Hepatocyte (in vitro differentiated cells): ENCODE data around the gene SPACA1. TPM values are rescaled to one million over a fixed set of nuclear protein-coding genes. Genes with fewer than 3 reads are reported as not detected.

Experiments
- DNase-seq: peaks from one replicate; pipeline ENCODE4 v3.0.0-alpha.2; 2016; ENCODE audit warnings: low spot score
- H2AFZ ChIP-seq: fragments of 200-600 bp; sonication (generic); 2 replicates; pipeline ENCODE4 v1.6.0; 2016; ENCODE audit warnings: antibody characterized with exemption, mild to moderate bottlenecking
- H3K27ac ChIP-seq: fragments of 200-600 bp; sonication (generic); 2 replicates; pipeline ENCODE4 v1.5.1; 2016; ENCODE audit warnings: mild to moderate bottlenecking
- H3K27me3 ChIP-seq: fragments of 200-600 bp; sonication (generic); 2 replicates; pipeline ENCODE4 v1.6.1; 2016
- H3K36me3 ChIP-seq: fragments of 200-600 bp; sonication (generic); replicated peaks from 2 replicates; pipeline ENCODE4 v1.5.1; 2016; ENCODE audit warnings: low read depth; ENCODE audit not compliant: insufficient read depth
- H3K4me1 ChIP-seq: fragments of 200-600 bp; sonication (generic); 2 replicates; pipeline ENCODE4 v1.5.1; 2016; ENCODE audit warnings: mild to moderate bottlenecking, moderate library complexity; ENCODE audit not compliant: insufficient read depth
- H3K4me2 ChIP-seq: fragments of 200-600 bp; sonication (generic); 2 replicates; pipeline ENCODE4 v1.6.0; 2016
- H3K4me3 ChIP-seq: fragments of 200-600 bp; sonication (generic); 2 replicates; pipeline ENCODE4 v1.5.1; 2016; ENCODE audit warnings: mild to moderate bottlenecking
- H3K79me2 ChIP-seq: fragments of 200-600 bp; sonication (generic); 2 replicates; pipeline ENCODE4 v1.6.0; 2017; ENCODE audit warnings: mild to moderate bottlenecking
- H3K9me2 ChIP-seq: fragments of 200-600 bp; sonication (generic); replicated peaks from 2 replicates; pipeline ENCODE4 v1.6.0; 2017; ENCODE audit warnings: mild to moderate bottlenecking; ENCODE audit not compliant: insufficient read depth
- H3K9me3 ChIP-seq: fragments of 200-600 bp; sonication (generic); 2 replicates; pipeline ENCODE4 v1.5.1; 2016; ENCODE audit warnings: low read depth, mild to moderate bottlenecking
- H4K20me1 ChIP-seq: fragments of 200-600 bp; sonication (generic); 2 replicates; pipeline ENCODE4 v1.6.0; 2016; ENCODE audit warnings: mild to moderate bottlenecking; ENCODE audit not compliant: insufficient read depth, poor library complexity, severe bottlenecking
- CTCF ChIP-seq: fragments of 200-600 bp; sonication (generic); IDR thresholded peaks from 2 replicates; pipeline ENCODE4 v1.5.1; 2016; ENCODE audit warnings: antibody characterized with exemption, mild to moderate bottlenecking; ENCODE audit not compliant: poor library complexity
- EZH2 ChIP-seq: fragments of 200-600 bp; sonication (generic); IDR thresholded peaks from 2 replicates; pipeline ENCODE4 v1.6.1; 2016; ENCODE audit warnings: antibody characterized with exemption, mild to moderate bottlenecking, borderline replicate concordance
- EZH2phosphoT487 ChIP-seq: fragments of 200-600 bp; sonication (generic); IDR thresholded peaks from one replicate; pipeline ENCODE4 v1.6.1; 2018; ENCODE audit warnings: antibody characterized with exemption, mild to moderate bottlenecking, low read depth, moderate library complexity; ENCODE audit not compliant: unreplicated experiment, severe bottlenecking
- WGBS: methylation state at CpG from one replicate; pipeline ENCODE4 v1.1.6; 2016; ENCODE audit warnings: low lambda C conversion rate; ENCODE audit errors: missing lambda C conversion rate; 5-methylcytosine and 5-hydroxymethylcytosine counted together
- polyA plus RNA-seq: library from polyadenylated mRNA; unstranded; fragments of >200 nt; fragmentation: Nextera tagmentation; extraction: Ambion mirVana; gene quantifications from 2 replicates; pipeline ENCODE4 v1.2.1, GENCODE V29; 2016
- total RNA-seq: library from RNA; depleted of rRNA; stranded (reverse); fragments of >200 nt; gene quantifications from 2 replicates; pipeline ENCODE4 v1.2.3, GENCODE V29; 2014

The SPACA1 gene
- total and polyA plus RNA-seq, 2 experiments from 2014 or later: not detected

GRCh38 chr6:88114838-88115237 lies 67.2 kb downstream of the SPACA1 start:
- no peaks in the 10 kb centered on the region for H3K79me2 ChIP-seq
- WGBS: 45% methylated on average over 2 of the region's 2 CpGs

GRCh38 chr6:88115307-88115706 lies 67.7 kb downstream of the SPACA1 start:
- no peak overlapping the region for H3K4me3 ChIP-seq
- 76% methylated on average over 2 of the region's 2 CpGs for WGBS
- no peak overlapping the region for H2AFZ ChIP-seq
- no peaks in the 10 kb centered on the region for H3K9me3 ChIP-seq
- no peaks in the 10 kb centered on the region for H3K4me1 ChIP-seq
- H3K27ac ChIP-seq: no peak overlapping the region
- H3K36me3 ChIP-seq: no peaks in the 10 kb centered on the region
- H3K79me2 ChIP-seq: no peaks in the 10 kb centered on the region
- H3K4me2 ChIP-seq: no peak overlapping the region
- no peaks in the 10 kb centered on the region for H3K9me2 ChIP-seq
- TF ChIP-seq EZH2 (no peak), EZH2phosphoT487 (no peak)
- peaks cover 4% of the 10 kb centered on the region for H3K27me3 ChIP-seq
- no peak for DNase-seq
- H4K20me1 ChIP-seq: no peaks in the 10 kb centered on the region

More at GRCh38 chr6:88114838-88115237, 67.2 kb downstream of the SPACA1 start:
- TF ChIP-seq EZH2 (no peak), CTCF (no peak), EZH2phosphoT487 (no peak)
- H3K27ac ChIP-seq: no peak overlapping the region
- no peaks in the 10 kb centered on the region for H4K20me1 ChIP-seq
- no peaks in the 10 kb centered on the region for H3K4me1 ChIP-seq
- H3K27me3 ChIP-seq: peaks cover 4% of the 10 kb centered on the region
- H2AFZ ChIP-seq: no peak overlapping the region
- no peaks in the 10 kb centered on the region for H3K9me3 ChIP-seq
- no peaks in the 10 kb centered on the region for H3K36me3 ChIP-seq
- no peak for DNase-seq
- H3K4me3 ChIP-seq: no peak overlapping the region
- H3K4me2 ChIP-seq: no peak overlapping the region
- no peaks in the 10 kb centered on the region for H3K9me2 ChIP-seq

GRCh38 chr6:88116276-88116675 lies 68.6 kb downstream of the SPACA1 start:
- no peaks in the 10 kb centered on the region for H3K36me3 ChIP-seq
- peaks cover 3% of the 10 kb centered on the region for H3K27me3 ChIP-seq
- no peak for TF ChIP-seq CTCF
- TF ChIP-seq EZH2: no peak
- TF ChIP-seq EZH2phosphoT487: no peak
- no peaks in the 10 kb centered on the region for H4K20me1 ChIP-seq
- no peak overlapping the region for H2AFZ ChIP-seq
- DNase-seq: no peak
- no peak overlapping the region for H3K4me3 ChIP-seq
- no peaks in the 10 kb centered on the region for H3K79me2 ChIP-seq
- no peaks in the 10 kb centered on the region for H3K9me2 ChIP-seq
- 74% methylated on average over 3 of the region's 3 CpGs for WGBS
- H3K4me2 ChIP-seq: no peak overlapping the region
- H3K4me1 ChIP-seq: no peaks in the 10 kb centered on the region
- H3K9me3 ChIP-seq: no peaks in the 10 kb centered on the region
- H3K27ac ChIP-seq: no peak overlapping the region

Other genes starting within 250 kb of the SPACA1 start
- 4.4 and 5.2 TPM in 2 replicates for gene CNR1, start 118.5 kb downstream of the SPACA1 start, total RNA-seq
- 1.1 and 1.6 TPM in 2 replicates for gene CNR1, start 118.5 kb downstream of the SPACA1 start, polyA plus RNA-seq